ENCODE measurements around the gene PTDSS2. TPM values are rescaled to one million over a fixed set of nuclear protein-coding genes. Genes with fewer than 3 reads are reported as not detected.

Gene PTDSS2
- total and polyA plus RNA-seq, 2 donors (not counting 1 experiment from before 2014, with no cell fraction given): 22.1 to 29.0 TPM

- intact Hi-C loops (cut with micrococcal nuclease): loop anchor here (5.0 kb wide), 4 partner anchors 184 to 769 kb away; partner anchors contain the start of genes BET1L, RIC8A, SLC25A22 and TOLLIP
- Histone ChIP-seq H3K4me1 (ENCODE audit: control insufficient read depth in 2 of 2, insufficient read depth in 2 of 2, low read length in 2 of 2) (peaks cover 17 to 35% of the 10 kb centered on the region in 2 donors), H3K79me2 (ENCODE audit: control insufficient read depth, insufficient read depth, low read length) (peaks cover 47% of the 10 kb centered on the region), H3K4me3 (ENCODE audit: control extremely low read depth in 1 of 5, extremely low read depth in 1 of 5, insufficient read depth in 1 of 5, low read depth in 2 of 5, low read length in 4 of 5) (no peak overlapping the region), H3K9ac (ENCODE audit: low read length) (no peak overlapping the region), H3K36me3 (replicated peaks in 1 of 2; ENCODE audit: control extremely low read depth in 1 of 2, control insufficient read depth in 1 of 2, extremely low read depth in 1 of 2, insufficient read depth in 2 of 2, low read length in 1 of 2) (peaks cover 0 to 5% of the 10 kb centered on the region in 2 experiments), H3K27me3 (replicated peaks in 1 of 4; ENCODE audit: control extremely low read depth in 1 of 4, control insufficient read depth in 3 of 4, insufficient read depth in 4 of 4, low read length in 3 of 4) (no peaks in the 10 kb centered on the region), H3K4me2 (replicated peaks; ENCODE audit: low read depth, low read length, poor library complexity, severe bottlenecking) (peak overlapping the region; percentile 99), H3K27ac (ENCODE audit: low read length in 2 of 2) (peak overlapping the region in 1 of 2 donors; percentile 99), H4K20me1 (ENCODE audit: control insufficient read depth, insufficient read depth, low read length, poor library complexity, severe bottlenecking) (peaks cover 13% of the 10 kb centered on the region), H2AFZ (ENCODE audit: insufficient read depth, low read depth, low read length, poor library complexity, severe bottlenecking) (no peak overlapping the region), H3K9me3 (ENCODE audit: control extremely low read depth in 1 of 3, control insufficient read depth in 2 of 3, insufficient read depth in 1 of 3, low read length in 2 of 3) (no peaks in the 10 kb centered on the region)
- DNase-seq: no peak
- peak overlapping the region; percentile 99 for H3K27ac Mint-ChIP-seq
- no peaks in the 10 kb centered on the region for H3K27me3 Mint-ChIP-seq
- CTCF ChIA-PET: interaction anchor here (1.6 kb wide), 1 partner anchor 16 kb away, joined by 6 read pairs; no protein-coding TSS in a partner anchor
- peak overlapping the region; percentile 97 for H3K4me3 Mint-ChIP-seq
- WGBS (ENCODE audit: insufficient coverage): 93% methylated on average over 19 of the region's 20 CpGs
- TF ChIP-seq EZH2 (IDR thresholded peaks at IDR 0.05; ENCODE audit: borderline replicate concordance, insufficient read depth, low read depth, low read length, poor library complexity, severe bottlenecking) (no peak), CTCF (IDR thresholded peaks at IDR 0.05) (no peak)
- POLR2A ChIA-PET: interaction anchor here (0.7 kb wide), 4 partner anchors 13 to 311 kb away, joined by 4 to 7 read pairs (median 4); partner anchors contain the start of gene PHRF1
- ATAC-seq (ENCODE audit: low read depth): no peak
- no peaks in the 10 kb centered on the region for H3K9me3 Mint-ChIP-seq (ENCODE audit: insufficient read depth)
- H3K4me1 Mint-ChIP-seq: peaks cover 22% of the 10 kb centered on the region
Measured at GRCh38 chr11:538431-539051, 88.5 kb downstream of the PTDSS2 start.

DNA sequence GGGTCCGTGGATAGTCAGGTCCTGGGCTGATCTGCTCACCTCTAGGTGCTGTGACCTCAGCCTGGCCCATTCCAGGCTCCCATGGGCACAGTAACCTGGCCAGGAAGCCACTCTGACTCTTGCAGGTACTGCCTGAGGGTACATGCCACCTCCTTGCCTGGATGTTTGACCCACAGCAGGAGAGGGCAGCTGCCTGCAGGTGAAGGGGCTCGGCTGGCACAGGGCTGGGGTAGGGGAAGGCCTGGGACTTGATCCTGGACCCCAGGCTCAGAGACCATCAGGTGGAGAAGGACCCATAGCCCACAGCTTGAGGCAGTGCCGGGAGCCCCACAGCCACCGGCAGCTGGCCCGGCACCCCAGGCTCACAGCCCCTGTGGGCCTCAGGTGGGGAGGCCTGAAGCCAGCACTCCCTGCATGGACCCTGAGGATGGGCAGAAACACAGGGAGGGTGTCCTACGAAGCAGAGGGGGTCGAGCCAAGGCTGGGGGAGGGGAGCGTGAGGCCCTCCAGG is 89.9 kb downstream of the PTDSS2 start:
- Mint-ChIP-seq H3K9me3 (ENCODE audit: insufficient read depth) (no peaks in the 10 kb centered on the region), H3K4me1 (peaks cover 19% of the 10 kb centered on the region), H3K4me3 (no peak overlapping the region), H3K27me3 (no peaks in the 10 kb centered on the region), H3K27ac (no peak overlapping the region)
- POLR2A ChIA-PET: interaction anchor here (0.5 kb wide), 1 partner anchor 385 kb away, joined by 3 read pairs; no protein-coding TSS in a partner anchor
- Histone ChIP-seq H3K4me1 (ENCODE audit: control insufficient read depth in 2 of 2, insufficient read depth in 2 of 2, low read length in 2 of 2) (peaks cover 12 to 25% of the 10 kb centered on the region in 2 donors), H3K27me3 (replicated peaks in 1 of 4; ENCODE audit: control extremely low read depth in 1 of 4, control insufficient read depth in 3 of 4, insufficient read depth in 4 of 4, low read length in 3 of 4) (no peaks in the 10 kb centered on the region), H3K79me2 (ENCODE audit: control insufficient read depth, insufficient read depth, low read length) (peaks cover 33% of the 10 kb centered on the region), H3K27ac (ENCODE audit: low read length in 2 of 2) (no peak overlapping the region), H3K9ac (ENCODE audit: low read length) (no peak overlapping the region), H3K4me3 (ENCODE audit: control extremely low read depth in 1 of 5, extremely low read depth in 1 of 5, insufficient read depth in 1 of 5, low read depth in 2 of 5, low read length in 4 of 5) (no peak overlapping the region), H2AFZ (ENCODE audit: insufficient read depth, low read depth, low read length, poor library complexity, severe bottlenecking) (no peak overlapping the region), H3K9me3 (ENCODE audit: control extremely low read depth in 1 of 3, control insufficient read depth in 2 of 3, insufficient read depth in 1 of 3, low read length in 2 of 3) (no peaks in the 10 kb centered on the region), H3K4me2 (replicated peaks; ENCODE audit: low read depth, low read length, poor library complexity, severe bottlenecking) (no peak overlapping the region), H3K36me3 (replicated peaks in 1 of 2; ENCODE audit: control extremely low read depth in 1 of 2, control insufficient read depth in 1 of 2, extremely low read depth in 1 of 2, insufficient read depth in 2 of 2, low read length in 1 of 2) (peaks cover 0 to 2% of the 10 kb centered on the region in 2 experiments), H4K20me1 (ENCODE audit: control insufficient read depth, insufficient read depth, low read length, poor library complexity, severe bottlenecking) (no peaks in the 10 kb centered on the region)
- ATAC-seq (ENCODE audit: low read depth) (no peak), DNase-seq (no peak)
- no peak for TF ChIP-seq CTCF (IDR thresholded peaks at IDR 0.05)
- TF ChIP-seq EZH2 (IDR thresholded peaks at IDR 0.05; ENCODE audit: borderline replicate concordance, insufficient read depth, low read depth, low read length, poor library complexity, severe bottlenecking): no peak
- 94% methylated on average over 5 of the region's 8 CpGs for WGBS (ENCODE audit: insufficient coverage)
- CTCF ChIA-PET: no interaction called here
- intact Hi-C loops (cut with micrococcal nuclease): loop anchor here (5.0 kb wide), 4 partner anchors 182 to 767 kb away; partner anchors contain the start of genes BET1L, RIC8A, SLC25A22 and TOLLIP

All from B cell (primary cell).